HG03064 (cell line): Measurements from ENCODE around the gene RIN2.

Experiments used
- ATAC-seq: cut with Tn5 transposase; IDR thresholded peaks from one replicate; pipeline ENCODE4 v1.9.1; 2021; ENCODE audit warnings: low read depth; ENCODE audit not compliant: unreplicated experiment

The RIN2 gene, protein sequence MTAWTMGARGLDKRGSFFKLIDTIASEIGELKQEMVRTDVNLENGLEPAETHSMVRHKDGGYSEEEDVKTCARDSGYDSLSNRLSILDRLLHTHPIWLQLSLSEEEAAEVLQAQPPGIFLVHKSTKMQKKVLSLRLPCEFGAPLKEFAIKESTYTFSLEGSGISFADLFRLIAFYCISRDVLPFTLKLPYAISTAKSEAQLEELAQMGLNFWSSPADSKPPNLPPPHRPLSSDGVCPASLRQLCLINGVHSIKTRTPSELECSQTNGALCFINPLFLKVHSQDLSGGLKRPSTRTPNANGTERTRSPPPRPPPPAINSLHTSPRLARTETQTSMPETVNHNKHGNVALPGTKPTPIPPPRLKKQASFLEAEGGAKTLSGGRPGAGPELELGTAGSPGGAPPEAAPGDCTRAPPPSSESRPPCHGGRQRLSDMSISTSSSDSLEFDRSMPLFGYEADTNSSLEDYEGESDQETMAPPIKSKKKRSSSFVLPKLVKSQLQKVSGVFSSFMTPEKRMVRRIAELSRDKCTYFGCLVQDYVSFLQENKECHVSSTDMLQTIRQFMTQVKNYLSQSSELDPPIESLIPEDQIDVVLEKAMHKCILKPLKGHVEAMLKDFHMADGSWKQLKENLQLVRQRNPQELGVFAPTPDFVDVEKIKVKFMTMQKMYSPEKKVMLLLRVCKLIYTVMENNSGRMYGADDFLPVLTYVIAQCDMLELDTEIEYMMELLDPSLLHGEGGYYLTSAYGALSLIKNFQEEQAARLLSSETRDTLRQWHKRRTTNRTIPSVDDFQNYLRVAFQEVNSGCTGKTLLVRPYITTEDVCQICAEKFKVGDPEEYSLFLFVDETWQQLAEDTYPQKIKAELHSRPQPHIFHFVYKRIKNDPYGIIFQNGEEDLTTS

DNA sequence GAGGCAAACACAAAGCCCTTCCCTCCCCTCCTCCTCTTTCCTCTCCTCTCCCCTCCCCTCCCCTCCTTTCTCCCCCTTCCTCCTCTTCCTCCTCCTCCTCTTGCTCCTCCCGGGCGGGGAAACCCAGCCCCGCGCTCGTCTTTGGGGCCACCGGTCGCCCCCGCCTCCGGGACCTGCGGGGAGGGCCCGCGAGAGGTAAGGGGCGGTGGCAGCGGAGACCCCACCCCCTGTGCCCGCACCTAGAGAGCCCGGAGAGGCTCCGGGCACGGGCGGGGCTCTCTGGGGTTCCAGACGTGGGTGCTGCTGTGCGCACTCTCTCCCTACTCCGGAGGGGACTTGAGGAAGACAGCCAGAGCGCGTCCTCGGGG lies at the start of gene RIN2:
Gene RIN2, plus strand, starts transcription at position 126 of the 368 bp plus-strand sequence. CDS start 131,344 bp downstream, outside the sequence.
- ATAC-seq: no peak

DNA sequence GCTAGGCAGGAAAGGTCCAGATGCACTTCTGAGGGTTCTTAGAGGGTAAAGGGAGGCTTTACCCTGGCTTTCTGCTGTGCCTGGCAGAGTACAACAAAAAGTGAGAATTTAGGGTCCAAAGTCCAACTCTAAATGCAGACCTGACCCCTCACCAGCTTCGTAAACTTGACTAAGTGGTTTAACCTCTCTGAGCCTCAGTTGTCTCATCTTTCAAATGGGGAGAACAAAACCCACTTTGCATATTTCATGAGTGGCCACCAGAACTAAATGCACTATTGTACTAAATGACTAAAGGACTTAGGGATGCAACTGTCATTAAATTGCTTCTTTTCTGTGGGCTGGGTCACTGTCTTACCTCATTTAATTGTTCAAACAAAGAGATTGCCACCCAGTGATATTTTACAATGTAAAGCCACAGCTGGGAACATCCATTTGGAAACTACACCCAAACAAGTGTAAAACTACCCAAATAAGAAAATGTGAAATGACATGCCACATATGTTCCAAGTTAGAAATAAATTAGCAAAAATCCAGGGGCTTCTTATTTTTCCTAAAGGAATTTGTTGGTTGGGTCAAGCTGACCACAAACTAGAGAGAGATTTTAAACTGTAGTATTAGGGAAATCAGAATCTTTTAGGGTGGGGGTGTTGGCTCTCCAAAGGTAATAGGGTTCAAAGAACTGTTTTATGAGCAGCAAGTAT lies 48.3 kb upstream of the RIN2 start:
- ATAC-seq: no peak

DNA sequence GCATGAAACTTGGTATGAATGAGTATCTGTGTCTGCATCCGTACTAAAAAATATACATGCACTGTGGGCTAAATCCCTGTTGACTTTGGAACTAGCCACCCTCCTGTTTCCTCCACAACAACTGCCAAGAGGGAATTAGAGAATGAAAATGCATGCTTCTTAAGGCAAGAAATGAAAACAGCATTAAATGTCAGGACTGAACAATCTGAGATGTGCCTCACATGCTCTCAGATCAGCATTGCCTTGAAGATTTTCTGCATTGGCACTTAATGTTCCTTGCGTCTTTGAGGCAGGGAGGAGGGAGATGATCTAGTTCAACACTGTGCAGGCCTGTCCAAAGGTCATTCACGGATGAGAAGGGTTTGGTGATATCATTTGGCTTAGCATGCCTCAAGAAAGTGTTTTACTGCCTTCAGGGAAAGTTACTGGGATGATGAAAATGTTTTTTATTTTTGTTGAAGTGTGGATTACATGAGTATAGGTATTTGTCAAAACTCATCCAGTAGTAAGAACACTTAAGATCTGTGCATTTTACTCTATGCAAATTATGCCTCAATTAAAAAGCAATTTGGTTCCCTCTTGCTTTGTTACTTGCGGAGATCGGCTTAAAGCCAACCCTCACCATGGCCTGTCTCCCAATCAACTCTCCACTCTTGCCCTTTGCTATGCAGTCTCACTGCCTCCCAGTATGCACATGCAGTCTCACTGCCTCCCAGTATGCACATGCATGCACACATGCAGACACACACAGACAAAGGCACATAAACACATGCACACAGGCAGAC lies 47.5 kb upstream of the RIN2 start:
- no peak for ATAC-seq

DNA sequence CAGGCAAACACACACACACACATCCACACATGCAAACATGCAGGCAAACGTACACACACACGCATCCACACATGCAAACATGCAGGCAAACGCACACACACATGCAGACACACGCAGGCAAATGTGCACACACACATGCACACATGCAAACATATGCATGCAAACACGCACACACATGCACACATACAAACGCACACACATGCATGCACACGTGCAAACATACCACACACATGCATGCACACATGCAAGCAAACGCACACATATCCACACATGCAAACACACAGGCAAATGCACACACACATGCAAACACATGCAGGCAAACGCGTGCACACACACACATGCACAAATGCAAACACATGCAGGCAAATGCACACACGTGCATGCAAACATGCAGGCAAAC lies 46.9 kb upstream of the RIN2 start:
- no peak for ATAC-seq

GRCh38 chr20:19712721-19713260 lies 45.3 kb upstream of the RIN2 start:
- ATAC-seq: no peak

DNA sequence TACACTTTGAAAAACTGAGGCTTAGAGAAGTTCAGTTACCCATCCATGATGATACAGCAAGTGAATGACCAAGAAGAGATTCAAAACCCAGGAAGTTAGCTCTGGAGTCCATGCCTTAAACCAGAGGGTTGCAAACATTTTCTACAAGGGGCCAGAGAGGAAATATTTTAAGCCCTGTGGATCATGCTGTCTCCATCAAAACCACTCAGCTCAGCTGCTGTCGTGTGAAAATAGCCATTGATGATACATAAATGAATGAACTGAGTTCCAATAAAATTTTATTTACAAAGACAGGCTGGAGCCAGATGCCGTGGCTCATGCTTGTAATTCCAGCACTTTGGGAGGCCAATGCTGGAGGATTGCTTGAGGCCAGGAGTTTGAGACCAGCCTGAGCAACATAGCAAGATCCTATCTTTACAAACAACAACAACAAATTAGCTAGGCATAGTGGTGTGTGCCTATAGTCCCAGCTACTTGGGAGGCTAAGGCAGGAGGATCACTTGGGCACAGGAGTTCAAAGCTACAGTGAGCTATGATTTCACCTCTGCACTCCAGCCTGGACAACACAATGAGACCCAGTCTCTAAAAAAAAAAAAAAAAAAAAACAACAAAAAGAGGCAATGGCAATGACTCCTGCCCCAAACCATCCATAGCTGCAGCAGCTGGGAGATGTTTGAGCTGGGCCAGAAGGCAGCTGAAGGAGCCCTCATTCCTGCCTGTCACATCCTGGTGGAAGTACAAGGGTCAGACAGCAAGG lies 44.1 kb upstream of the RIN2 start:
- ATAC-seq: no peak

DNA sequence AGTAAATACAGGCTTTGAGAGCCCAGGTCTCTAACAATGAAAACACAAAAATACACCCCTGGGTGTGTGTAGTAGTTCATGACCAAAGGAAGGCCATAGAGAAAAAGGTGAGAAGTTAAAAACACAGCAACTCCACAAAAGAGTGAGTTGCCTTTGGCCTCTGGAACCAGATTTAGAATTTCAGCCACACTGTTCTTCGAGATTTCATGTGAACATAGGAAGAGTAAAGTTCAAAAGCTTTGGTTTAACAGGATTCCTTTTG lies 43.5 kb upstream of the RIN2 start:
- no peak for ATAC-seq

GRCh38 chr20:19715986-19716385 lies 42.1 kb upstream of the RIN2 start:
- no peak for ATAC-seq

GRCh38 chr20:19718880-19719279 lies 39.2 kb upstream of the RIN2 start:
- no peak for ATAC-seq

DNA sequence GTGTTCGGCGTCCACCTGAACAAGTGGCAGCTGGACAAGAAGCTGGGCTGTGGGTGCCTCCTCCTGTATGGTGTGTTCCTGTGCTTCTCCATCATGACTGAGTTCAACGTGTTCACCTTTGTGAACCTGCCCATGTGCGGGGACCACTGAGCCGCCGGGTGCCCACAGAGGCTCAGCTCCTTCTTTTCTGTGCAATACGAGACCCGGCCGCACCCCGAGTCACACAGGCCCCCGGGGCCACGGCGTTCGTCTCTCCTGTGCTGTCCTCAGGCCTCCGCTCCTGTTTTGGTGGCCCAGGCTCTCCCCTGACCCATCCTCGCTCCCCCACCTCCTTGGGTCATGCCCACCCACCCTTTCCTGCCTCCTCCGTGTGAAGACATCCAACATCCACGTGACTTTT lies 37.1 kb upstream of the RIN2 start:
- ATAC-seq: no peak

GRCh38 chr20:19723051-19723450 lies 35.0 kb upstream of the RIN2 start:
- no peak for ATAC-seq

- ATAC-seq: no peak
Measured at GRCh38 chr20:19723813-19724430, 34.1 kb upstream of the RIN2 start.

GRCh38 chr20:19725373-19725772 lies 32.7 kb upstream of the RIN2 start:
- ATAC-seq: no peak

DNA sequence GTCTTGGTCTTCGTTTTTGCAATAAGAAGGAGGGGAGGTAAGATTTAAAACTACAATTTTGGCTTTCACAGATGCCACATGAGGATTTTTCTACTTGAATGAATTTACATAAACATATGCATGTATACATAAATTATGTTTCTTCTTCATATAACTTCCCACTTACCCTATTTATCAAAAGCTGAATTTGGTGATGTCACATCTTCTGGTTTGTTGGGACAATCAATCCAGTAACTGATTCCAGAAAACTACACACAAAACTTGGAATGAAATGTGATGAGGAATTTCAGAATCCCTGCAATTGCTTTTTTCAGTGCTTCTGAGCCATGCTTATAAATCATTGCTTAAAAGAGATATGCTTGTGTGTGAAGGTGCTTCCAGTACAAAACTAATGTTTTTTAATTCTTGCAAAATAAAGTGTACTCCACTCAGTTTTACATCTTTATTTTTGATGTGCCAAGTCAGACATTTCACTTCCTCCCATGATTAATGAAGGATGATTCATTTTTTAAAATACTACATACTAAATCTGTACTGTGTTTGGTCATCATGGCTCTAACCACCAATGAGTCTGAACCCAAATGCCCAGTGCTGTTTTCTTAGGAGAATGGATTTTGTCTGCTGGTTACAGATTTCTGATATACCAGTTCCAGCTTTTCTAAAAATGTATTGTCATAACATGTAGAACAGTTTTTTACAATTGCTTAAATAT lies 32.1 kb upstream of the RIN2 start:
- no peak for ATAC-seq

- no peak for ATAC-seq
Measured at GRCh38 chr20:19727251-19727847, 30.7 kb upstream of the RIN2 start.

- ATAC-seq: no peak
Measured at GRCh38 chr20:19729672-19730071, 28.4 kb upstream of the RIN2 start.

DNA sequence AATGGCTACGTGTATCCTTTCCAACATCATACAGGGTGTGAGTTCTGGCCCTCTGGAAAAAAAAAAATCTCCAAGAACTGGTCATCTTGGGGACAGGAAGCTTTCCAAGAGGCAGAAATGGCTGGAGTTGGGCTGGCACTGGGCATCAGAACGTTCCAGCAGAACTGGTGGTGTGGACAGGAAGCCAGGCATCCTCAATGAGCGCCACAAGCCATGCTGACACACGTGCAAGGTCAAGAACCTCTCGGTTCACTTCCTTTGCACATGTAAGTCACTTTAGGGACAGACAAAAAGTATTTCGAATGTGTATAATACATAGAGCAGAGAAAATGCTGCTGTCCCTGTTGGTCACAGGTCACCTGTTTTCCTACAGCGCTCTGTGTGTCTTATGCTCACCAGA lies 27.4 kb upstream of the RIN2 start:
- no peak for ATAC-seq

DNA sequence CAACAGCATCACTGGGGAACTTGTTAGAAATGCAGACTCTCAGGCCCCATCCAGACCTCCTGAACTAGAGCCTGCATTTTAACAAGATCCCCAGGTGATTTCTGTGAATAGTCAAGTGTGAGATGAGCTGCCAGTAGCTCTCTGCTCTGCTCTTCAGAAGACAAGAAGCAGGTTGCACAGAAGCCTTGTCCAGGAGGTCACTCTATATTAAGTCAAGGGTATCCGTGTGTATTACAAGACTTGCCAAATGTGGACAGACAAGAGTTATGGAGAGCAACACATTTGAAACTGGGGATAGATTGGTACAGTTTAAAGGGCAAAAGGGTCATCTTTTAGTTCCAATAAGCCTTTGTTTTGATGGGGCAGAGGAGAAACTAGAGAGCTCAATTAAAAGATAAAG lies 23.2 kb upstream of the RIN2 start:
- ATAC-seq: no peak
